Ishikawa (cell line): ENCODE data around the gene PER1.

Experiments
- CEBPB ChIP-seq: IDR thresholded peaks from 2 replicates; pipeline ENCODE4 v1.6.1; 2012
- CREB1 ChIP-seq: IDR thresholded peaks from 2 replicates; pipeline ENCODE4 v1.6.1; 2012; ENCODE audit warnings: low read depth
- EGR1 ChIP-seq: IDR thresholded peaks from 2 replicates; pipeline ENCODE4 v1.6.1; 2012
- EP300 ChIP-seq: IDR thresholded peaks from 2 replicates; pipeline ENCODE4 v1.6.1; 2012; ENCODE audit warnings: borderline replicate concordance
- FOXM1 ChIP-seq: IDR thresholded peaks from 2 replicates; pipeline ENCODE4 v1.6.1; 2012; ENCODE audit warnings: low read depth, borderline replicate concordance
- MAX ChIP-seq: IDR thresholded peaks from 2 replicates; pipeline ENCODE4 v1.6.1; 2012
- RAD21 ChIP-seq: IDR thresholded peaks from 2 replicates; pipeline ENCODE4 v1.6.1; 2012; ENCODE audit warnings: low read depth
- REST ChIP-seq: IDR thresholded peaks from 2 replicates; pipeline ENCODE4 v1.6.1; 2012; ENCODE audit warnings: low read depth, mild to moderate bottlenecking
- TAF1 ChIP-seq: IDR thresholded peaks from 2 replicates; pipeline ENCODE4 v1.6.1; 2012; ENCODE audit warnings: low read depth, mild to moderate bottlenecking
- TCF12 ChIP-seq: IDR thresholded peaks from 2 replicates; pipeline ENCODE4 v1.6.1; 2012; ENCODE audit warnings: low read depth
- USF1 ChIP-seq: IDR thresholded peaks from 2 replicates; pipeline ENCODE4 v1.6.1; 2012
- ZBTB7A ChIP-seq: IDR thresholded peaks from 2 replicates; pipeline ENCODE4 v1.6.1; 2012; ENCODE audit warnings: low read depth

GRCh38 chr17:8140065-8141029 lies 11.9 kb downstream of the PER1 start:
- TF ChIP-seq CEBPB (no peak), EGR1 (no peak), REST (no peak), ZBTB7A (no peak), TCF12 (no peak), FOXM1 (no peak), MAX (no peak), EP300 (no peak), TAF1 (no peak), CREB1 (no peak), USF1 (no peak), RAD21 (no peak)
